Liver (tissue), 9 donors: ENCODE results near the gene DDX25. TPM values are rescaled to one million over a fixed set of nuclear protein-coding genes. Genes with fewer than 3 reads are reported as not detected.
A peak's percentile ranks its signal among the peaks of the same experiment; 100 is the strongest.
"Not testable (repeated sequence)": the region's sequence is repeated elsewhere in the genome, so short reads cannot be mapped to it uniquely, and the experiment has no call there.

ENCODE experiments used
- DNase-seq: peaks from one replicate; pipeline ENCODE4 v3.0.0-alpha.2; 2017; ENCODE audit warnings: low spot score
- H3K27ac ChIP-seq, 2 donors: one replicate each; pipeline ENCODE4 v1.7.0; 2013; ENCODE audit warnings: inconsistent platforms in 2 of 2, low read length in 2 of 2, control low read depth in 1 of 2, low read depth in 1 of 2, mild to moderate bottlenecking in 1 of 2
- H3K27me3 ChIP-seq, 4 donors: one replicate each; pipeline versions ENCODE4 v1.6.1 to v1.7.0; 2013; ENCODE audit warnings: low read length in 3 of 4, inconsistent platforms in 1 of 4, mild to moderate bottlenecking in 1 of 4, moderate library complexity in 1 of 4; ENCODE audit not compliant: control insufficient read depth in 4 of 4, insufficient read depth in 4 of 4
- H3K36me3 ChIP-seq, 4 donors: one replicate each; pipeline versions ENCODE4 v1.6.1 to v1.7.0; 2013; ENCODE audit warnings: low read length in 3 of 4, mild to moderate bottlenecking in 3 of 4, low read depth in 1 of 4, moderate library complexity in 1 of 4; ENCODE audit not compliant: control insufficient read depth in 4 of 4, insufficient read depth in 3 of 4
- H3K4me1 ChIP-seq, 4 donors: one replicate each; pipeline versions ENCODE4 v1.6.1 to v1.7.0; 2013; ENCODE audit warnings: low read length in 3 of 4, mild to moderate bottlenecking in 3 of 4, moderate library complexity in 1 of 4; ENCODE audit not compliant: control insufficient read depth in 4 of 4, insufficient read depth in 4 of 4
- H3K4me3 ChIP-seq, 3 donors: one replicate each; pipeline versions ENCODE4 v1.6.1 to v1.7.0; 2013; ENCODE audit warnings: low read length in 3 of 3, control low read depth in 1 of 3, low read depth in 1 of 3, mild to moderate bottlenecking in 1 of 3
- H3K9ac ChIP-seq, 2 donors: one replicate each; pipeline ENCODE4 v1.7.0; 2013; ENCODE audit warnings: low read length in 2 of 2, mild to moderate bottlenecking in 2 of 2, moderate library complexity in 2 of 2, control low read depth in 1 of 2, low read depth in 1 of 2
- H3K9me3 ChIP-seq, 4 donors: one replicate each; pipeline versions ENCODE4 v1.6.1 to v1.7.0; 2013; ENCODE audit warnings: low read length in 3 of 4; ENCODE audit not compliant: control insufficient read depth in 4 of 4
- GABPA ChIP-seq, 2 donors: IDR thresholded peaks in 1 of 2; conservative IDR thresholded peaks in 1 of 2; 2 replicates each; pipeline ENCODE4 v1.6.1; 2016; ENCODE audit warnings: antibody characterized with exemption in 2 of 2, mild to moderate bottlenecking in 1 of 2, moderate library complexity in 1 of 2
- WGBS: extraction: QIAGEN DNeasy Blood & Tissue Kit; methylation state at CpG from one replicate; pipeline ENCODE4 v1.1.7; 2013; 5-methylcytosine and 5-hydroxymethylcytosine counted together
- polyA plus RNA-seq, 2 donors: library from polyadenylated mRNA; stranded (reverse) in 1 of 2; unstranded in 1 of 2; fragments of 200-250 nt in 1 of 2; fragments of >200 nt in 1 of 2; fragmentation: Nextera tagmentation in 1 of 2; extraction: Ambion mirVana in 1 of 2; gene quantifications; one replicate each; pipeline versions ENCODE4 v1.2.1 to v1.2.3, GENCODE V29; 2013 to 2015
- total RNA-seq, 2 donors: library from RNA; depleted of rRNA; stranded (reverse); fragments of >200 nt; gene quantifications; one replicate each; pipeline ENCODE4 v1.2.3, GENCODE V29; 2014
- TF ChIP-seq, protein P1 (sequence below): IDR thresholded peaks from 2 replicates; pipeline ENCODE4 v1.6.1; 2016; ENCODE audit warnings: antibody characterized with exemption, mild to moderate bottlenecking
- donor health status: healthy.
- donor health status: healthy.
- donor health status: healthy.
- donor health status: healthy.
- donor health status: healthy.

The DDX25 gene
- total RNA-seq (under 1 TPM; 0.33 to 0.79 TPM), polyA plus RNA-seq (under 1 TPM; 0.07 to 0.28 TPM)

DNA sequence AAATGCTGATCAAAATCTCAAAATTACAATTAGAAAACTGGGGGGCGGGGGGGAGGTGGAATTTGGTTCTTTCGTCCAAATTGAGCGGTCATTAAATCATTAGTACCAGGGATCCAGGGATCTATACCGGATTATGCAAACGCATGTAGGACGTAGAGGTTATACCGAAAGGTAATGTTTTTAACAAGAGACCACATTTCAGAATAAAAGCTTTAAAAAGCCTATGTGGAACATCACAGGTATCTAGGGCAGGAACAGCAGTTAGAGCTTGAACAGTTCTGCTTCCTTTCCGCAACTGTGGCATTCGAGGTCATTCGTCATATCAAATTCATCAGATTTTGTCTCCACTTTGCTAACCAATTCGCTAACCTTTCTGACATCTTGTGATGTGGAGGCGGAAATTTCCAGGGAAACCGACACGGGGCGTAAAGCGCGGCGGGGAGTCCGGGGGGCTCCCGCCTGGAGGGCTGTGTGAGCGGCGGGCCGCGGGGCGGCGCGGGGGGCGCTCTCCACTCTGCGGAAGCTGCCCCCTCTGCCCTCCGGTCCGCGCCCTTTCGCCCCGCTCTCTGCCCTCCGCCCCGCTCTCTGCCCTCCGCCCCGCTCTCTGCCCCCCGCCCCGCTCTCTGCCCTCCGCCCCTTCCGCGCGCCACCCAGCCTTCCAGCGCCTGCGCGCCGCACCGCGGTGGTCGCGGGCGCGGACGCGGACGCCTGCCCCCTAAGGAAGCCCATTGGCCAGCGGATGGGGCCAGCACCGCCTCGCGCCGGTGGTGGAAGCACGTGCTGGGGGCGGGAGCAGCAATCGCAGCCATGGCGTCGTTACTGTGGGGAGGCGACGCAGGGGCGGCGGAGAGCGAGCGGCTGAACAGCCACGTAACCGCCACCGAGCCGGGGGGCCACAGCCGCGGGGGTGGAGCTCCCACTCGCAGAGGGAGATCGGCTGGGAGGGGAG, at the start of gene DDX25:
DDX25 (plus strand) TSS at position 798 of the 949 bp plus-strand sequence; CDS start at position 808, 10 bp downstream.
- peaks cover 0 to 11% (median 6%) of the 10 kb centered on the region in 4 donors for H3K36me3 ChIP-seq
- no peaks in the 10 kb centered on the region for H3K27me3 ChIP-seq
- H3K4me3 ChIP-seq: peak within 1 kb of the TSS in 2 of 3 donors; percentile 74 to 98
- peak within 1 kb of the TSS in 1 of 2 donors; percentile 98 for H3K27ac ChIP-seq
- H3K9me3 ChIP-seq: no peaks in the 10 kb centered on the region
- WGBS: 11% methylated on average over 81 of the region's 81 CpGs
- TF ChIP-seq GABPA (IDR thresholded peaks at IDR 0.05 in 1 of 2, conservative IDR thresholded peaks at IDR 0.05 in 1 of 2): no peak
- TF ChIP-seq, protein P1, sequence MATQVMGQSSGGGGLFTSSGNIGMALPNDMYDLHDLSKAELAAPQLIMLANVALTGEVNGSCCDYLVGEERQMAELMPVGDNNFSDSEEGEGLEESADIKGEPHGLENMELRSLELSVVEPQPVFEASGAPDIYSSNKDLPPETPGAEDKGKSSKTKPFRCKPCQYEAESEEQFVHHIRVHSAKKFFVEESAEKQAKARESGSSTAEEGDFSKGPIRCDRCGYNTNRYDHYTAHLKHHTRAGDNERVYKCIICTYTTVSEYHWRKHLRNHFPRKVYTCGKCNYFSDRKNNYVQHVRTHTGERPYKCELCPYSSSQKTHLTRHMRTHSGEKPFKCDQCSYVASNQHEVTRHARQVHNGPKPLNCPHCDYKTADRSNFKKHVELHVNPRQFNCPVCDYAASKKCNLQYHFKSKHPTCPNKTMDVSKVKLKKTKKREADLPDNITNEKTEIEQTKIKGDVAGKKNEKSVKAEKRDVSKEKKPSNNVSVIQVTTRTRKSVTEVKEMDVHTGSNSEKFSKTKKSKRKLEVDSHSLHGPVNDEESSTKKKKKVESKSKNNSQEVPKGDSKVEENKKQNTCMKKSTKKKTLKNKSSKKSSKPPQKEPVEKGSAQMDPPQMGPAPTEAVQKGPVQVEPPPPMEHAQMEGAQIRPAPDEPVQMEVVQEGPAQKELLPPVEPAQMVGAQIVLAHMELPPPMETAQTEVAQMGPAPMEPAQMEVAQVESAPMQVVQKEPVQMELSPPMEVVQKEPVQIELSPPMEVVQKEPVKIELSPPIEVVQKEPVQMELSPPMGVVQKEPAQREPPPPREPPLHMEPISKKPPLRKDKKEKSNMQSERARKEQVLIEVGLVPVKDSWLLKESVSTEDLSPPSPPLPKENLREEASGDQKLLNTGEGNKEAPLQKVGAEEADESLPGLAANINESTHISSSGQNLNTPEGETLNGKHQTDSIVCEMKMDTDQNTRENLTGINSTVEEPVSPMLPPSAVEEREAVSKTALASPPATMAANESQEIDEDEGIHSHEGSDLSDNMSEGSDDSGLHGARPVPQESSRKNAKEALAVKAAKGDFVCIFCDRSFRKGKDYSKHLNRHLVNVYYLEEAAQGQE: peak; percentile 83
- no peak for DNase-seq
- H3K9ac ChIP-seq: peak within 1 kb of the TSS in 1 of 2 donors; percentile 11
- H3K4me1 ChIP-seq: peaks cover 7 to 23% (median 12%) of the 10 kb centered on the region in 4 donors

DNA sequence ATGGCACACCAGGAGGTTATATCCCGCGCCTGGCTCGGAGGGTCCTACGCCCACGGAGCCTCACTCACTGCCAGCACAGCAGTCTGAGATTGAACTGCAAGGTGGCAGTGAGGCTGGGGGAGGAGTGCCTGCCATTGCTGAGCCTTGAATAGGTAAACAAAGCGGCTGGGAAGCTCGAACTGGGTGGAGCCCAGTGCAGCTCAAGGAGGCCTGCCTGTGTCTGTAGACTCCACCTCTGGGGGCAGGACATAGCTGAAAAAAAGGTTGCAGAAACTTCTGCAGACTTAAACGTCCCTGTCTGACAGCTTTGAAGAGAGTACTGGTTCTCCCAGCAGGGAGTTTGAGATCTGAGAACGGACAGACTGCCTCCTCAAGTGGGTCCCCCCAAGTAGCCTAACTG, 46.6 kb upstream of the DDX25 start:
- H3K27ac ChIP-seq, H3K4me3 ChIP-seq, H3K36me3 ChIP-seq, H3K4me1 ChIP-seq, H3K9me3 ChIP-seq, H3K9ac ChIP-seq, DNase-seq, H3K27me3 ChIP-seq: not testable (repeated sequence)
- WGBS: 89% methylated on average over 9 of the region's 9 CpGs

DNA sequence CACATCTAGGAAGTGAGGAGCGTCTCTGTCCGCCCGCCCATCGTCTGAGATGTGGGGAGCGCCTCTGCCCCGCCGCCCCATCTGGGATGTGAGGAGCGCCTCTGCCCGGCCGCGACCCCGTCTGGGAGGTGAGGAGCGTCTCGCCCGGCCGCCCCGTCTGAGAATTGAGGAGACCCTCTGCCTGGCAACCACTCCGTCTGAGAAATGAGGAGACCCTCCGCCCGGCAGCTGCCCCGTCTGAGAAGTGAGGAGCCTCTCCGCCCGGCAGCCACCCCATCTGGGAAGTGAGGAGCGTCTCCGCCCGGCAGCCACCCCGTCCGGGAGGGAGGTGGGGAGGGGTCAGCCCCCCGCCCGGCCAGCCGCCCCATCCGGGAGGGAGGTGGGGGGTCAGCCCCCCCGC, 41.5 kb upstream of the DDX25 start:
- H3K9me3 ChIP-seq, H3K4me3 ChIP-seq, H3K27me3 ChIP-seq, H3K27ac ChIP-seq, H3K36me3 ChIP-seq, H3K9ac ChIP-seq, H3K4me1 ChIP-seq, DNase-seq: not testable (repeated sequence)
- WGBS: 96% methylated on average over 33 of the region's 33 CpGs

DNA sequence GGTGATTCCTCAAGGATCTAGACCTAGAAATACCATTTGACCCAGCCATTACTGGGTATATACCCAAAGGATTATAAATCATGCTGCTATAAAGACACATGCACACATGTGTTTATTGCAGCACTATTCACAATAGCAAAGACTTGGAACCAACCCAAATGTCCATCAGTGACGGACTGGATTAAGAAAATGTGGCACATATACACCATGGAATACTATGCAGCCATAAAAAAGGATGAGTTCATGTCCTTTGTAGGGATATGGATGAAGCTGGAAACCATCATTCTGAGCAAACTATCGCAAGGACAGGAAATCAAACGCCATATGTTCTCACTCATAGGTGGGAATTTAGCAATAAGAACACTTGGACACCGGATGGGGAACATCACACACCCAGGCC, 39.0 kb upstream of the DDX25 start:
- not testable (repeated sequence) for DNase-seq, H3K9ac ChIP-seq, H3K36me3 ChIP-seq, H3K27me3 ChIP-seq, H3K4me3 ChIP-seq, H3K27ac ChIP-seq, H3K4me1 ChIP-seq, H3K9me3 ChIP-seq
- WGBS: 94% methylated on average over 4 of the region's 4 CpGs
